A549 (cell line): ENCODE measurements around the gene BEAN1. TPM values are rescaled to one million over a fixed set of nuclear protein-coding genes. Genes with fewer than 3 reads are reported as not detected.
A peak's percentile ranks its signal among the peaks of the same experiment; 100 is the strongest.

Experiments used
- ATAC-seq, 2 experiments: fragments of 200-7000 bp in 1 of 2; fragments of >200 bp in 1 of 2; cut with Nextera tagmentation in 1 of 2; cut with Tn5 transposase in 1 of 2; 3 replicates each; pipeline versions ENCODE4 v1.8.0 to v1.9.1; 2018 to 2020; ENCODE audit warnings: mild to moderate bottlenecking in 1 of 2, moderate library complexity in 1 of 2
- CTCF ChIA-PET: fragments of 300-600 bp; sonication (Branson Sonifier 250); formaldehyde crosslinking; extraction: SDS; loops from one replicate; lab custom pipeline; 2021; ENCODE audit warnings: antibody characterized with exemption, inconsistent platforms; lab: Yijun Ruan, JAX
- POLR2A ChIA-PET: fragments of 350-600 bp; formaldehyde crosslinking; extraction: SDS; loops from one replicate; lab custom pipeline; 2021; ENCODE audit warnings: antibody characterized with exemption, inconsistent platforms; lab: Yijun Ruan, JAX
- DNase-seq, 2 experiments: peaks; one replicate each; pipeline versions ENCODE4 v3.0.0 to v3.0.0-alpha.2; 2011 to 2016; ENCODE audit warnings: low read depth in 1 of 2, low spot score in 1 of 2
- FAIRE-seq: peaks from 2 replicates; lab custom pipeline; 2011; peaks lifted over from hg19 to GRCh38; lab: Jason Lieb, UNC
- H3K27ac ChIP-seq, 2 experiments: fragments of >200 bp; sonication (Bioruptor Twin); formaldehyde crosslinking; 3 replicates each; pipeline ENCODE4 v1.5.1; 2016 to 2017
- H3K4me1 ChIP-seq: fragments of >200 bp; sonication (Bioruptor Twin); formaldehyde crosslinking; 3 replicates; pipeline ENCODE4 v1.6.1; 2016
- H3K4me2 ChIP-seq: fragments of >200 bp; sonication (Bioruptor Twin); formaldehyde crosslinking; 3 replicates; pipeline ENCODE4 v1.6.1; 2016
- H3K4me3 ChIP-seq: fragments of >200 bp; sonication (Bioruptor Twin); formaldehyde crosslinking; 3 replicates; pipeline ENCODE4 v1.5.1; 2016
- H3K9me3 ChIP-seq: fragments of >200 bp; sonication (Bioruptor Twin); formaldehyde crosslinking; 3 replicates; pipeline ENCODE4 v1.6.1; 2016
- ATOH8 ChIP-seq: fragments of 250-450 bp; sonication (Bioruptor Pico); IDR thresholded peaks from 2 replicates; pipeline ENCODE4 v1.5.0; 2020; ENCODE audit warnings: low read depth, mild to moderate bottlenecking, moderate library complexity
- BHLHE40 ChIP-seq: IDR thresholded peaks from 2 replicates; pipeline ENCODE4 v1.6.1; 2012; ENCODE audit warnings: low read depth, low read length, inconsistent platforms
- CEBPB ChIP-seq, 2 experiments: fragments of >200 bp in 1 of 2; sonication (Bioruptor Twin) in 1 of 2; formaldehyde crosslinking in 1 of 2; IDR thresholded peaks; 2 replicates each; pipeline ENCODE4 v1.6.1; 2012 to 2016
- CHD2 ChIP-seq: fragments of 150-350 bp; IDR thresholded peaks from 2 replicates; pipeline ENCODE4 v1.6.1; 2014; ENCODE audit warnings: low read length; ENCODE audit not compliant: partially characterized antibody
- EHF ChIP-seq: fragments of 250-450 bp; sonication (Bioruptor Pico); IDR thresholded peaks from 2 replicates; pipeline ENCODE4 v1.5.0; 2020; ENCODE audit warnings: mild to moderate bottlenecking
- EHMT2 ChIP-seq: fragments of 200-600 bp; sonication (generic); IDR thresholded peaks from 2 replicates; pipeline ENCODE4 v1.6.1; 2016; ENCODE audit warnings: antibody characterized with exemption, low read depth, mild to moderate bottlenecking, moderate library complexity
- FOSL2 ChIP-seq, 2 experiments: fragments of 450-650 bp in 1 of 2; fragments of >200 bp in 1 of 2; sonication (Bioruptor Twin) in 1 of 2; formaldehyde crosslinking; IDR thresholded peaks; 2 replicates each; pipeline versions ENCODE4 v1.5.0 to v1.6.1; 2016 to 2020; ENCODE audit warnings: mild to moderate bottlenecking in 1 of 2, moderate library complexity in 1 of 2
- GATA3 ChIP-seq: IDR thresholded peaks from 2 replicates; pipeline ENCODE4 v1.6.1; 2012; ENCODE audit warnings: borderline replicate concordance
- HEYL ChIP-seq: fragments of 250-450 bp; sonication (Bioruptor Pico); IDR thresholded peaks from 2 replicates; pipeline ENCODE4 v1.8.0; 2021; ENCODE audit warnings: mild to moderate bottlenecking, moderate library complexity
- HOXA7 ChIP-seq: fragments of 250-450 bp; sonication (Bioruptor Pico); IDR thresholded peaks from 2 replicates; pipeline ENCODE4 v1.5.0; 2020; ENCODE audit warnings: mild to moderate bottlenecking, moderate library complexity
- HOXB13 ChIP-seq: fragments of 250-450 bp; sonication (Bioruptor Pico); IDR thresholded peaks from 2 replicates; pipeline ENCODE4 v1.5.0; 2020; ENCODE audit warnings: low read depth, mild to moderate bottlenecking, moderate library complexity
- HOXB5 ChIP-seq: fragments of 250-450 bp; sonication (Bioruptor Pico); IDR thresholded peaks from 2 replicates; pipeline ENCODE4 v1.5.0; 2020; ENCODE audit warnings: mild to moderate bottlenecking, moderate library complexity
- JUN ChIP-seq, 2 experiments: fragments of >200 bp; sonication (Bioruptor Twin); formaldehyde crosslinking; IDR thresholded peaks; 2 replicates in 1 of 2; 3 replicates in 1 of 2; pipeline ENCODE4 v1.6.1; 2016 to 2017
- KDM5A ChIP-seq: fragments of 200-600 bp; sonication (generic); IDR thresholded peaks from 2 replicates; pipeline ENCODE4 v1.6.1; 2016; ENCODE audit warnings: antibody characterized with exemption, mild to moderate bottlenecking
- MAX ChIP-seq: IDR thresholded peaks from 2 replicates; pipeline ENCODE4 v1.6.1; 2012
- NFE2L2 ChIP-seq: fragments of 150-350 bp; conservative IDR thresholded peaks from 2 replicates; pipeline ENCODE4 v1.6.1; 2014; ENCODE audit warnings: low read length
- NR3C1 ChIP-seq: fragments of >200 bp; sonication (Bioruptor Twin); formaldehyde crosslinking; IDR thresholded peaks from 3 replicates; pipeline ENCODE4 v1.6.1; 2017
- PHF8 ChIP-seq: fragments of 200-600 bp; sonication (generic); IDR thresholded peaks from 2 replicates; pipeline ENCODE4 v1.6.1; 2016; ENCODE audit warnings: low read depth, mild to moderate bottlenecking, antibody characterized with exemption, moderate library complexity, borderline replicate concordance
- POLR2AphosphoS2 ChIP-seq: conservative IDR thresholded peaks from 2 replicates; pipeline ENCODE4 v1.6.1; 2012; ENCODE audit warnings: low read length, improper control_type of control experiment, inconsistent platforms
- RARB ChIP-seq: fragments of 250-450 bp; sonication (Bioruptor Pico); IDR thresholded peaks from 2 replicates; pipeline ENCODE4 v1.8.0; 2021; ENCODE audit warnings: mild to moderate bottlenecking, moderate library complexity
- SMC3 ChIP-seq: fragments of >200 bp; sonication (Bioruptor Twin); formaldehyde crosslinking; IDR thresholded peaks from 3 replicates; pipeline ENCODE4 v1.6.1; 2018; ENCODE audit warnings: inconsistent platforms
- ZC3H11A ChIP-seq: fragments of 450-650 bp; IDR thresholded peaks from 2 replicates; pipeline ENCODE4 v1.6.1; 2014; ENCODE audit warnings: antibody characterized with exemption, mild to moderate bottlenecking
- ZFP36 ChIP-seq: fragments of 450-650 bp; IDR thresholded peaks from 2 replicates; pipeline ENCODE4 v1.6.1; 2014; ENCODE audit warnings: borderline replicate concordance; ENCODE audit not compliant: partially characterized antibody
- ZSCAN20 ChIP-seq: fragments of 250-450 bp; sonication (Bioruptor Pico); IDR thresholded peaks from 2 replicates; pipeline ENCODE4 v1.8.0; 2022; ENCODE audit warnings: mild to moderate bottlenecking, moderate library complexity
- WGBS: methylation state at CpG from one replicate; pipeline ENCODE4 v1.1.6; 2017; ENCODE audit errors: missing lambda C conversion rate; 5-methylcytosine and 5-hydroxymethylcytosine counted together
- polyA plus RNA-seq, 4 experiments: library from polyadenylated mRNA; depleted of rRNA in 3 of 4; stranded (reverse); fragments of >200 nt; fragmentation: RNase III in 1 of 4; extraction: RNeasy Plus Mini Kit Qiagen cat#74134 plus additional on column Dnase treatment in 1 of 4; gene quantifications; 2 replicates in 3 of 4; 3 replicates in 1 of 4; pipeline ENCODE4 v1.2.3, GENCODE V29; 2011 to 2017
- TF ChIP-seq, protein P1 (sequence below): fragments of 250-450 bp; sonication (Bioruptor Pico); IDR thresholded peaks from 2 replicates; pipeline ENCODE4 v1.5.0; 2021; ENCODE audit warnings: mild to moderate bottlenecking, moderate library complexity, borderline replicate concordance
- TF ChIP-seq, protein P2 (sequence below): IDR thresholded peaks from 2 replicates; pipeline ENCODE4 v1.6.1; 2012
- TF ChIP-seq, protein P3 (sequence below): fragments of 450-650 bp; IDR thresholded peaks from 2 replicates; pipeline ENCODE4 v1.6.1; 2014; ENCODE audit warnings: antibody characterized with exemption

BEAN1 gene
- polyA plus RNA-seq, 2 of the 4 experiments (the other 2 are of a cell fraction): 0.98 to 1.7 TPM

DNA sequence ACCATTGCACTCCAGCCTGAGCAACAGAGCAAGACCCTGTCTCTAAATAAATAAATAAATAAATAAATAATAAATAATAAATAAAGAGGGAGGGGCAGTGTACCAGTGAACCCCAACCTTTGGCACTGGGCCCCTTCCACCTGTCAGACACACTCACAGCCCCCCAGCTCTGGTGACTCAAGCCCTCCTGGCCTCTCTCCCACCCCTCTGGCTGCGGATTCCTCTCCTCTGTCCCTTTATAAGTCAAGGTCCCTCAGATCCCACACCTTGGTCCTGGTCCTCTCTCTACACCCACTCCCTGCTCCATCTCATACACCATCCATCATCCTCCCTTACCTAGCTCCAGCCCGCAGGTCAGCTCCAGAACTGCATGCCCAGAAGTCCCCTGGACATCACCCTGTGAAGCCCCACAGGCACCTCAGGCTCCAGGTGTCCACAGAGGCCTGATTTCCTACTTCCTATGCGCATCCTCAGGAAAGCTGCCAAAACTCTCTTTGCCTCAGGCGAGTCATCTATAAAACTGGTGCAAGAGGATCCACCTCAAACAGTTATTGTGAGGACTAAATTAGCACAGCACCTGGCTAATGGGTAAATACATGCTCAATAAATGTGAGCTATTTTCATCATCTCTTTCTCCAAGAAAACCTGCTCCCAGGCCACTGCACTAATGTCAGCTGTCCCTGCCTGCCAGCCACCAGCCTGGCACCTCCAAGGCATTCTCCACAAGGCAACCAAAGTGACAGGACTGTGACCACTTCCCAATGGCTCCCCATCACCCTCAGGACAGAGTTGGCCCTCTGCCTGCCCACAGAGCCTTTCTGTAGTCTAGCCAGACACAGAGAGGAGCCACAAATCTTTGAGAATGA is 46.8 kb downstream of the BEAN1 start:
- WGBS: 77% methylated on average over 4 of the region's 4 CpGs
- Histone ChIP-seq H3K4me2 (no peak overlapping the region), H3K9me3 (no peaks in the 10 kb centered on the region), H3K27ac (no peak overlapping the region), H3K4me3 (no peak overlapping the region), H3K4me1 (peaks cover 13% of the 10 kb centered on the region)
- ATAC-seq (no peak), FAIRE-seq (no peak), DNase-seq (no peak)
- no peak for TF ChIP-seq HEYL (CRISPR knock-in tag)
- no peak for TF ChIP-seq ZSCAN20 (CRISPR knock-in tag)
- TF ChIP-seq EHF (CRISPR knock-in tag): no peak
- TF ChIP-seq, protein P1, sequence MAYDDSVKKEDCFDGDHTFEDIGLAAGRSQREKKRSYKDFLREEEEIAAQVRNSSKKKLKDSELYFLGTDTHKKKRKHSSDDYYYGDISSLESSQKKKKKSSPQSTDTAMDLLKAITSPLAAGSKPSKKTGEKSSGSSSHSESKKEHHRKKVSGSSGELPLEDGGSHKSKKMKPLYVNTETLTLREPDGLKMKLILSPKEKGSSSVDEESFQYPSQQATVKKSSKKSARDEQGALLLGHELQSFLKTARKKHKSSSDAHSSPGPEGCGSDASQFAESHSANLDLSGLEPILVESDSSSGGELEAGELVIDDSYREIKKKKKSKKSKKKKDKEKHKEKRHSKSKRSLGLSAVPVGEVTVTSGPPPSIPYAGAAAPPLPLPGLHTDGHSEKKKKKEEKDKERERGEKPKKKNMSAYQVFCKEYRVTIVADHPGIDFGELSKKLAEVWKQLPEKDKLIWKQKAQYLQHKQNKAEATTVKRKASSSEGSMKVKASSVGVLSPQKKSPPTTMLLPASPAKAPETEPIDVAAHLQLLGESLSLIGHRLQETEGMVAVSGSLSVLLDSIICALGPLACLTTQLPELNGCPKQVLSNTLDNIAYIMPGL (CRISPR knock-in tag): no peak
- no peak for TF ChIP-seq POLR2AphosphoS2
- TF ChIP-seq, protein P2, sequence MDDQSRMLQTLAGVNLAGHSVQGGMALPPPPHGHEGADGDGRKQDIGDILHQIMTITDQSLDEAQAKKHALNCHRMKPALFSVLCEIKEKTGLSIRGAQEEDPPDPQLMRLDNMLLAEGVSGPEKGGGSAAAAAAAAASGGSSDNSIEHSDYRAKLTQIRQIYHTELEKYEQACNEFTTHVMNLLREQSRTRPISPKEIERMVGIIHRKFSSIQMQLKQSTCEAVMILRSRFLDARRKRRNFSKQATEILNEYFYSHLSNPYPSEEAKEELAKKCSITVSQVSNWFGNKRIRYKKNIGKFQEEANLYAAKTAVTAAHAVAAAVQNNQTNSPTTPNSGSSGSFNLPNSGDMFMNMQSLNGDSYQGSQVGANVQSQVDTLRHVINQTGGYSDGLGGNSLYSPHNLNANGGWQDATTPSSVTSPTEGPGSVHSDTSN: no peak
- TF ChIP-seq EHMT2: no peak
- no peak for TF ChIP-seq ATOH8
- TF ChIP-seq HOXB13 (CRISPR knock-in tag): no peak
- no peak for TF ChIP-seq CEBPB (IDR thresholded peaks at IDR 0.05)
- TF ChIP-seq ZC3H11A: no peak
- TF ChIP-seq NFE2L2: no peak
- no peak for TF ChIP-seq HOXB5
- TF ChIP-seq PHF8: no peak
- no peak for TF ChIP-seq NR3C1
- no peak for TF ChIP-seq ZFP36
- no peak for TF ChIP-seq BHLHE40
- no peak for TF ChIP-seq JUN (IDR thresholded peaks at IDR 0.05)
- TF ChIP-seq HOXA7 (CRISPR knock-in tag): no peak
- POLR2A ChIA-PET: no interaction called here
- CTCF ChIA-PET: interaction anchor here (0.9 to 15.7 kb wide), 10 partner anchors 8 to 116 kb away, joined by 3 to 185 read pairs (median 4); no protein-coding TSS in a partner anchor

DNA sequence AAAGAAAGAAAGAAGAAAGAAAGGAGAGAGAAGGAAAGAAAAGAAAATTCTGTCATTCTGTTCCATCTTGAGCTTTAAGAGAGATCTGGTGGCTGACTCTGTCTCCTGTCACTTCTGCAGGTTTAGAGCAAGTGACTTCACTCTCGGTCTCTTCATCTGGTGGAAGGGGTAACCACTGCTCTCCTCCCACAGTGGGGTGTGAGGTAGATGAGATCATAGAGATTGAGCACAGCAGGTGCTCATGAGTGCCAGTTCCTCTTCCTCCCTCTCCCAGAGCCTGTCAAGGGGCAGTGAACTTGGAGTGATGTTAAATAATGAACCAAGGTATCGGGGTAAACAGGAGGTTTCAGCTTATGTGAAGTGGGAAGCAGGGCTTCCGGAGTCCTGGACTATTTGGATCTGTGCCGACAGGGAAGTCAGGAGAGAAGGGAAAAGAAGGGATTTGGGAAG is 47.7 kb downstream of the BEAN1 start:
- peaks cover 18% of the 10 kb centered on the region for H3K4me1 ChIP-seq
- ATAC-seq: no peak
- H3K9me3 ChIP-seq: no peaks in the 10 kb centered on the region
- FAIRE-seq: no peak
- H3K4me3 ChIP-seq: no peak overlapping the region
- CTCF ChIA-PET: interaction anchor here (0.8 to 15.7 kb wide), 9 partner anchors 10 to 117 kb away, joined by 3 to 185 read pairs (median 6); no protein-coding TSS in a partner anchor
- H3K4me2 ChIP-seq: 0 out of 3 replicates have a peak overlapping the region, but pooled peaks have one; percentile 17
- DNase-seq: no peak
- WGBS: 43% methylated on average over 4 of the region's 4 CpGs
- H3K27ac ChIP-seq: peak overlapping the region in 1 of 2 experiments; percentile 32; a peak in 2 of 6 replicates
- POLR2A ChIA-PET: no interaction called here
- TF ChIP-seq FOSL2 (IDR thresholded peaks at IDR 0.05): no peak
- TF ChIP-seq FOSL2 (CRISPR knock-in tag; IDR thresholded peaks at IDR 0.05): no peak
- TF ChIP-seq ATOH8: no peak
- TF ChIP-seq, protein P3, sequence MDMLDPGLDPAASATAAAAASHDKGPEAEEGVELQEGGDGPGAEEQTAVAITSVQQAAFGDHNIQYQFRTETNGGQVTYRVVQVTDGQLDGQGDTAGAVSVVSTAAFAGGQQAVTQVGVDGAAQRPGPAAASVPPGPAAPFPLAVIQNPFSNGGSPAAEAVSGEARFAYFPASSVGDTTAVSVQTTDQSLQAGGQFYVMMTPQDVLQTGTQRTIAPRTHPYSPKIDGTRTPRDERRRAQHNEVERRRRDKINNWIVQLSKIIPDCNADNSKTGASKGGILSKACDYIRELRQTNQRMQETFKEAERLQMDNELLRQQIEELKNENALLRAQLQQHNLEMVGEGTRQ: no peak
- no peak for TF ChIP-seq CHD2
- TF ChIP-seq KDM5A: no peak
- TF ChIP-seq EHF (CRISPR knock-in tag): no peak
- TF ChIP-seq SMC3: no peak
- TF ChIP-seq RARB (CRISPR knock-in tag): no peak
- TF ChIP-seq, protein P1 (CRISPR knock-in tag): no peak
- no peak for TF ChIP-seq ZC3H11A
- TF ChIP-seq GATA3: no peak
- no peak for TF ChIP-seq MAX
